Endothelial cell of umbilical vein (primary cell): ENCODE results near the gene ALG6. TPM values are rescaled to one million over a fixed set of nuclear protein-coding genes. Genes with fewer than 3 reads are reported as not detected.

Experiments used
- BruUV-seq: library from RNA; stranded (reverse); fragments of 400-500 nt; replicated peaks from 2 replicates; lab custom pipeline; 2021; lab: Mats Ljungman, UMichigan
- CTCF ChIA-PET: fragments of 300-600, 350-600 bp; sonication (Branson Sonifier 250); formaldehyde crosslinking; loops from one replicate; lab custom pipeline; 2021; ENCODE audit warnings: antibody characterized with exemption, inconsistent platforms; lab: Charles Lee
- POLR2A ChIA-PET: fragments of 300-600, 350-600 bp; sonication (Branson Sonifier 250); formaldehyde crosslinking; loops from one replicate; lab custom pipeline; 2021; ENCODE audit warnings: antibody characterized with exemption, inconsistent platforms; lab: Charles Lee
- DNase-seq: peaks from one replicate; pipeline ENCODE4 v3.0.0-alpha.2; 2011; ENCODE audit warnings: low read depth, low spot score
- FAIRE-seq: peaks from 2 replicates; lab custom pipeline; 2011; peaks lifted over from hg19 to GRCh38; lab: Jason Lieb, UNC
- H2AFZ ChIP-seq: 2 replicates; pipeline ENCODE4 v1.6.0; 2012; ENCODE audit warnings: low read depth, low read length, control low read depth, inconsistent platforms
- H3K27ac ChIP-seq: 2 replicates; pipeline ENCODE4 v1.5.1; 2011; ENCODE audit warnings: low read depth, mild to moderate bottlenecking, control low read depth, low read length, moderate library complexity; ENCODE audit not compliant: insufficient read depth
- H3K27me3 ChIP-seq, 2 experiments: 2 replicates each; pipeline versions ENCODE4 v1.6.0 to v1.6.1; 2011; ENCODE audit warnings: low read length in 2 of 2, mixed read lengths in 1 of 2; ENCODE audit not compliant: control insufficient read depth in 2 of 2, insufficient read depth in 2 of 2
- H3K36me3 ChIP-seq, 2 experiments: 2 replicates in 1 of 2; 3 replicates in 1 of 2; pipeline ENCODE4 v1.5.1; 2011; ENCODE audit warnings: low read length in 2 of 2, mild to moderate bottlenecking in 1 of 2, moderate library complexity in 1 of 2; ENCODE audit not compliant: control insufficient read depth in 2 of 2, insufficient read depth in 2 of 2; ENCODE audit errors: extremely low read depth in 1 of 2
- H3K4me1 ChIP-seq: 3 replicates; pipeline ENCODE4 v1.5.1; 2011; ENCODE audit warnings: mild to moderate bottlenecking, low read length; ENCODE audit not compliant: control insufficient read depth, insufficient read depth; ENCODE audit errors: extremely low read depth
- H3K4me2 ChIP-seq: 2 replicates; pipeline ENCODE4 v1.6.1; 2011; ENCODE audit warnings: low read length, control low read depth, mixed read lengths; ENCODE audit not compliant: insufficient read depth
- H3K4me3 ChIP-seq, 3 experiments: fragments of 200-600 bp in 1 of 3; sonication (generic), shearing (Covaris generic) in 1 of 3; replicated peaks in 1 of 3; 2 replicates each; pipeline ENCODE4 v1.5.1; 2011 to 2016; ENCODE audit warnings: control low read depth in 3 of 3, low read length in 3 of 3, mild to moderate bottlenecking in 2 of 3, inconsistent platforms in 1 of 3, low read depth in 1 of 3, moderate library complexity in 1 of 3; ENCODE audit not compliant: insufficient read depth in 1 of 3
- H3K79me2 ChIP-seq: 2 replicates; pipeline ENCODE4 v1.6.0; 2012; ENCODE audit warnings: low read length, inconsistent platforms; ENCODE audit not compliant: control insufficient read depth, insufficient read depth
- H3K9ac ChIP-seq: replicated peaks from 2 replicates; pipeline ENCODE3; 2011; ENCODE audit warnings: low read length, control low read depth; ENCODE audit not compliant: insufficient read depth; ENCODE audit errors: extremely low read depth
- H3K9me1 ChIP-seq: replicated peaks from 3 replicates; pipeline ENCODE4 v1.6.0; 2011; ENCODE audit warnings: mild to moderate bottlenecking, low read length; ENCODE audit not compliant: control insufficient read depth, insufficient read depth; ENCODE audit errors: extremely low read depth
- H3K9me3 ChIP-seq: replicated peaks from 2 replicates; pipeline ENCODE4 v1.5.1; 2012; ENCODE audit warnings: low read length, inconsistent platforms; ENCODE audit not compliant: control insufficient read depth, insufficient read depth
- H4K20me1 ChIP-seq: replicated peaks from 2 replicates; pipeline ENCODE3; 2011; ENCODE audit warnings: mild to moderate bottlenecking, low read length; ENCODE audit not compliant: control insufficient read depth, insufficient read depth; ENCODE audit errors: extremely low read depth
- EZH2 ChIP-seq: IDR thresholded peaks from 2 replicates; pipeline ENCODE4 v1.6.1; 2012; ENCODE audit warnings: borderline replicate concordance, low read depth, mild to moderate bottlenecking, moderate library complexity, low read length, inconsistent platforms; ENCODE audit not compliant: severe bottlenecking
- FOS ChIP-seq: IDR thresholded peaks from 2 replicates; pipeline ENCODE4 v1.6.1; 2011; ENCODE audit warnings: mild to moderate bottlenecking, low read length, moderate library complexity, borderline replicate concordance; ENCODE audit not compliant: insufficient read depth
- GATA2 ChIP-seq: IDR thresholded peaks from 2 replicates; pipeline ENCODE4 v1.7.0; 2011; ENCODE audit warnings: low read depth, mild to moderate bottlenecking, moderate library complexity, mixed read lengths, low read length; ENCODE audit not compliant: insufficient read length, insufficient read depth
- JUN ChIP-seq: IDR thresholded peaks from 2 replicates; pipeline ENCODE4 v1.6.1; 2011; ENCODE audit warnings: borderline replicate concordance, low read depth; ENCODE audit not compliant: insufficient read length, insufficient read depth
- MYC ChIP-seq: IDR thresholded peaks from one replicate; pipeline ENCODE4 v1.6.1; 2011; ENCODE audit warnings: mild to moderate bottlenecking, low read depth, low read length
- POLR2A ChIP-seq: IDR thresholded peaks from 2 replicates; pipeline ENCODE4 v1.6.1; 2012; ENCODE audit warnings: low read depth, mild to moderate bottlenecking, control low read depth, low read length
- POLR2AphosphoS5 ChIP-seq: IDR thresholded peaks from 2 replicates; pipeline ENCODE4 v1.6.1; 2012; ENCODE audit warnings: low read depth, mild to moderate bottlenecking, control low read depth, low read length, moderate library complexity; ENCODE audit not compliant: insufficient read depth
- dilution Hi-C: fragments of 300-500 bp; cut with MboI; formaldehyde crosslinking; loops from one replicate; pipeline ENCODE4 v1.15.0; 2019; ENCODE audit warnings: low sequenced_read_pairs; ENCODE audit not compliant: extremely low pct_ligation_motif_present
- intact Hi-C: fragments of 100-400 bp; cut with micrococcal nuclease; formaldehyde crosslinking; loops from one replicate; pipeline ENCODE4 v1.10.0; 2022
- polyA plus RNA-seq, 4 experiments: library from polyadenylated mRNA; depleted of rRNA in 3 of 4; stranded (reverse) in 3 of 4; unstranded in 1 of 4; fragments of >200 nt; gene quantifications; 2 replicates each; pipeline versions ENCODE4 v1.2.1 to v1.2.3, GENCODE V29; 2011 to 2012; ENCODE audit warnings: missing spikeins in 1 of 4
- total RNA-seq: library from RNA; stranded (reverse); gene quantifications from 2 replicates; pipeline ENCODE4 v1.2.3, GENCODE V29; 2021
- TF ChIP-seq, protein P1 (sequence below): IDR thresholded peaks from 2 replicates; pipeline ENCODE4 v1.6.1; 2011; ENCODE audit not compliant: insufficient read depth, insufficient read length
- TF ChIP-seq, protein P2 (sequence below), 2 donors: IDR thresholded peaks; 1 replicate in 1 of 2; 2 replicates in 1 of 2; pipeline ENCODE4 v1.5.1; 2011; ENCODE audit warnings: low read length in 2 of 2, mild to moderate bottlenecking in 2 of 2, moderate library complexity in 2 of 2, control low read depth in 1 of 2, inconsistent platforms in 1 of 2, low read depth in 1 of 2; ENCODE audit not compliant: insufficient read depth in 1 of 2; ENCODE audit errors: extremely low read depth in 1 of 2

The ALG6 gene
- total and polyA plus RNA-seq, 2 donors (not counting 3 experiments of a cell fraction or from before 2014, with no cell fraction given), result 14.4 to 17.3 TPM

- H3K9me1 ChIP-seq, result no peaks in the 10 kb centered on the region
- CTCF ChIA-PET, result interaction anchor here (0.9 to 2.9 kb wide), 5 partner anchors 9 to 207 kb away, joined by 3 to 14 read pairs (median 5); partner anchors contain the start of gene FOXD3
- H2AFZ ChIP-seq, result no peak overlapping the region
- H3K27me3 ChIP-seq, result peaks cover 78 to 89% of the 10 kb centered on the region in 2 experiments
- no peak overlapping the region for H3K4me3 ChIP-seq
- intact Hi-C loops (no loop called here), dilution Hi-C loops (no loop called here)
- FAIRE-seq (no peak), DNase-seq (no peak)
- no peaks in the 10 kb centered on the region for H3K36me3 ChIP-seq
- no peak overlapping the region for H3K9ac ChIP-seq
- H4K20me1 ChIP-seq, result peaks cover 9% of the 10 kb centered on the region
- H3K9me3 ChIP-seq, result no peaks in the 10 kb centered on the region
- TF ChIP-seq, protein P1, sequence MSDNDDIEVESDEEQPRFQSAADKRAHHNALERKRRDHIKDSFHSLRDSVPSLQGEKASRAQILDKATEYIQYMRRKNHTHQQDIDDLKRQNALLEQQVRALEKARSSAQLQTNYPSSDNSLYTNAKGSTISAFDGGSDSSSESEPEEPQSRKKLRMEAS, result no peak
- TF ChIP-seq EZH2, result peak; percentile 79
- no peak overlapping the region for H3K27ac ChIP-seq
- no TSS peak for BruUV-seq
- POLR2A ChIA-PET, result no interaction called here
- no peaks in the 10 kb centered on the region for H3K79me2 ChIP-seq
- H3K4me2 ChIP-seq, result no peak overlapping the region
- H3K4me1 ChIP-seq, result no peaks in the 10 kb centered on the region
These were observed 37.0 kb upstream of the ALG6 start for GRCh38 chr1:63330331-63330916.

GRCh38 chr1:63342402-63342801 is 25.0 kb upstream of the ALG6 start:
- Histone ChIP-seq H3K9me1 (no peaks in the 10 kb centered on the region), H3K36me3 (no peaks in the 10 kb centered on the region), H3K4me2 (no peak overlapping the region), H3K9me3 (no peaks in the 10 kb centered on the region), H4K20me1 (no peaks in the 10 kb centered on the region), H3K79me2 (no peaks in the 10 kb centered on the region), H3K9ac (no peak overlapping the region), H3K4me3 (no peak overlapping the region), H2AFZ (no peak overlapping the region), H3K4me1 (no peaks in the 10 kb centered on the region), H3K27me3 (peaks cover 3 to 8% of the 10 kb centered on the region in 2 experiments), H3K27ac (no peak overlapping the region)
- POLR2A ChIA-PET, result no interaction called here
- DNase-seq (no peak), FAIRE-seq (no peak)
- BruUV-seq, result no TSS peak
- TF ChIP-seq, protein P1, result no peak
- TF ChIP-seq FOS (no peak), GATA2 (no peak), POLR2A (no peak), JUN (no peak), EZH2 (no peak), POLR2AphosphoS5 (no peak), MYC (no peak)
- TF ChIP-seq, protein P2, sequence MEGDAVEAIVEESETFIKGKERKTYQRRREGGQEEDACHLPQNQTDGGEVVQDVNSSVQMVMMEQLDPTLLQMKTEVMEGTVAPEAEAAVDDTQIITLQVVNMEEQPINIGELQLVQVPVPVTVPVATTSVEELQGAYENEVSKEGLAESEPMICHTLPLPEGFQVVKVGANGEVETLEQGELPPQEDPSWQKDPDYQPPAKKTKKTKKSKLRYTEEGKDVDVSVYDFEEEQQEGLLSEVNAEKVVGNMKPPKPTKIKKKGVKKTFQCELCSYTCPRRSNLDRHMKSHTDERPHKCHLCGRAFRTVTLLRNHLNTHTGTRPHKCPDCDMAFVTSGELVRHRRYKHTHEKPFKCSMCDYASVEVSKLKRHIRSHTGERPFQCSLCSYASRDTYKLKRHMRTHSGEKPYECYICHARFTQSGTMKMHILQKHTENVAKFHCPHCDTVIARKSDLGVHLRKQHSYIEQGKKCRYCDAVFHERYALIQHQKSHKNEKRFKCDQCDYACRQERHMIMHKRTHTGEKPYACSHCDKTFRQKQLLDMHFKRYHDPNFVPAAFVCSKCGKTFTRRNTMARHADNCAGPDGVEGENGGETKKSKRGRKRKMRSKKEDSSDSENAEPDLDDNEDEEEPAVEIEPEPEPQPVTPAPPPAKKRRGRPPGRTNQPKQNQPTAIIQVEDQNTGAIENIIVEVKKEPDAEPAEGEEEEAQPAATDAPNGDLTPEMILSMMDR (IDR thresholded peaks at IDR 0.05; ENCODE audit: extremely low read depth in 1 of 2, insufficient read depth in 1 of 2, low read depth in 1 of 2, low read length in 2 of 2), result no peak
- dilution Hi-C loops (no loop called here), intact Hi-C loops (no loop called here)
- CTCF ChIA-PET, result no interaction called here
